GM10266 (cell line): ENCODE measurements around the gene PRRT3.

Source experiments
- DNase-seq: peaks from one replicate; pipeline ENCODE4 v3.0.0; 2012; ENCODE audit errors: extremely low spot score
- TF ChIP-seq, protein P1 (sequence below): IDR thresholded peaks from 2 replicates; pipeline ENCODE4 v1.5.1; 2012; ENCODE audit warnings: mild to moderate bottlenecking, low read depth; ENCODE audit not compliant: control insufficient read depth, insufficient read depth; ENCODE audit errors: missing control alignments

PRRT3 gene

DNA sequence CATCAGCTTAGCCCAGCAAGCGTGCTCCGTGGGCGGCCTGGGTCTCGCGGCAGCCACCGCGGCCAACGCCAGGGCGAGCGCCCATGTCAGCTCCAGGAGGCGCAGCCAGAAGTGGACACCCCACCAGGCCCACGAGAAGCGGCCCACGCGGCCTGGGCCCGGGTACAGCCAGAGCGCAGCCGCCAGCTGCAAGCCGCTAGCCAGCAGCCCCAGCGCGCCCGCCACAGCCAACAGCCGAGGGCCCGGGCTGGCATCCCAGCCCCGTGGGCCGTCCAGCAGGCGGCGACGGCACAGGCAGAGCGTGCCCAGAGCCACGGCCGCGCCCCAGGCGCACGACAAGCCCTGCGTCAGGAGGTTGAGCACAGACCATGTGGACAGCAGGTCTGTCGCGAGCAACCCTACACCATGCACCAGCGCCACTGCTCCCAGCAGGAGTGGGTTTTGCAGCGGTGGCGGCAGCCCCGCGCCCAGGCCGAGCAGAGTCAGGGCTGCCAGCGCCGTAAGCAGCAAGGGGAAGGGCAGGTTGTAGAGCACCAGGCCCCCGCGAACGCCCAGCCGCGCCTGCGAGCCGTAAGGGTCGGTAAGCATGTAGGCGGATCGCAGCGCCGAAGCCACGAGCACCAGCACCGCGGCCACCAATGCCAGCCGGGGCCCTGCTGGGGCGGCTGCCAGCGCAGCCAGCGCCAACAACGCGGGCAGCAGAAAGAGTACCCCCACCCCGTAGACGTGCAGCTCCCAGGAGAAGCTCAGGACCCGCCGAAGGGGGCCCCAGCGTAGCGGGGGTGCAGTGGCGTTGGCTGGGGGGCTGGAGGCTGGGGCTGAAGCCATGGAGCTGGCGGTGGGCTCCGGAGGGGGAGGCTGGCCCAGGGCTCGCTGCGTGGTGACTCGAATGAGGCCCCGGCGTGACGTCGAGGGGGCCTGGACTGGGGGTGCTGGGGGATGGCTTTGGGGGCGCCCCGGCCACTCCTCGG is 4.9 kb downstream of the PRRT3 start:
- no peak for DNase-seq
- TF ChIP-seq, protein P1, sequence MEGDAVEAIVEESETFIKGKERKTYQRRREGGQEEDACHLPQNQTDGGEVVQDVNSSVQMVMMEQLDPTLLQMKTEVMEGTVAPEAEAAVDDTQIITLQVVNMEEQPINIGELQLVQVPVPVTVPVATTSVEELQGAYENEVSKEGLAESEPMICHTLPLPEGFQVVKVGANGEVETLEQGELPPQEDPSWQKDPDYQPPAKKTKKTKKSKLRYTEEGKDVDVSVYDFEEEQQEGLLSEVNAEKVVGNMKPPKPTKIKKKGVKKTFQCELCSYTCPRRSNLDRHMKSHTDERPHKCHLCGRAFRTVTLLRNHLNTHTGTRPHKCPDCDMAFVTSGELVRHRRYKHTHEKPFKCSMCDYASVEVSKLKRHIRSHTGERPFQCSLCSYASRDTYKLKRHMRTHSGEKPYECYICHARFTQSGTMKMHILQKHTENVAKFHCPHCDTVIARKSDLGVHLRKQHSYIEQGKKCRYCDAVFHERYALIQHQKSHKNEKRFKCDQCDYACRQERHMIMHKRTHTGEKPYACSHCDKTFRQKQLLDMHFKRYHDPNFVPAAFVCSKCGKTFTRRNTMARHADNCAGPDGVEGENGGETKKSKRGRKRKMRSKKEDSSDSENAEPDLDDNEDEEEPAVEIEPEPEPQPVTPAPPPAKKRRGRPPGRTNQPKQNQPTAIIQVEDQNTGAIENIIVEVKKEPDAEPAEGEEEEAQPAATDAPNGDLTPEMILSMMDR: no peak

DNA sequence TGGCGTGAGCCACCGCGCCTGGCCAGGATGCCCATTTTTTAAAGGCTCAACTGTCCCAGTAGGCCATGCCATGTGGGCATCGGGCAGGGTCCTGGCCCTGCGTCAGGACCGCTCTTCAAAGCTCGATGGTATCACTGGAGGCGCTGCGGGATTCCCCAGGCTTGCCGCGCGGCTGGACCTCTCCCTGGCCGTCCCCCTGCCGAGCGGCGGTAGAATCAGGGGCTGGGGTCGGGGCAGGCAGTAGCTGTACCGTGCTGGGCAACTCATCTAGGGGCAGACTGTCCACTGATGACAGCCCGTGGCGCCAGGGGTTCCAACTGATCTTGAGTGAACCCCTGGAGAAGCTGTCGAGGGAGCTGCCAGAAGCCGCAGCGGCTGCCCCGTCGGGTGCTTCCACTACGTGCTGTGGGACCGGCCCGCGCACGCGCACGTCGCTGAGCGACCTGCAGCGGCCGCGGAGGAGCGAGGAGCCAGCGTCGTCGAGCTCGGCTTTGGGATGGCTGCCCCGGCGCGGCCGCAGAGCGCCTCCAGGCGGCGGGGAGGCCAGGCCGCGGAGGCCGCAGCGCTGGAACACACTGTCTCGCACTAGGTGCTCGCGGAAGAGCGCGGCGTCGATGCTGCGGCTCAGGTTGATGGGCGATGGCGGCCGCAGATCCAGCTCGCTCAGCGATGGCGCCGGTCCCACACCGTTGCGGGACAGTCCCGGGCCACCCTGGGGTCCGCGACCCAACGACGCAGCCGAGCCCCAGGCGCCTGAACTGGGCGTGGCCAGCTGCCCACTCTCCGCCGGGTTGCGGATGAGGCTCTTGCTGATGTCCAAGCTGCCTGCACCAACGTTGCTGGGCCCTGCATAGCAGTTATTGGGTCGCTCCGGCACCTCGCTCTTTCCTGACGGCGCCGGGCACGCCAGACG is 5.8 kb downstream of the PRRT3 start:
- TF ChIP-seq, protein P1: peak; percentile 31
- DNase-seq: no peak

DNA sequence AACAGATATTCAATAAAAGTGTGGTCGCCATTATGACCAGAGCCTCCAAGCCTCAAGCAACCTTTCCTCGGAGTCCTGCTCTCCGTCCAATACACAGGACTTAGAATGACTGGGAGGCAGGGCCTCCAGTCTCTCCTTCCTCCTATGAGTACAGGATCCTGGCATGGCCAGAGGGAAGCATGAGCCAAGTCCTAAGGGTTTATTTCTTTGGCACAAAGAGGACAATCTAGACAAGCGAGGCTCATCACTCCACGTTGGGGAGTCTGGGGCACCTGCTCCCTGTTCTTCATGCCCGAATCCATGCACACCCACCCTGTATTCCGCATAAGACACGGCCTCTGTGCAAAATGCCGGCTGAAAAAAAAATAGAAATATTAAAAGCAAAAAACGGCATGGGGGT is 6.8 kb downstream of the PRRT3 start:
- TF ChIP-seq, protein P1: no peak
- DNase-seq: no peak

DNA sequence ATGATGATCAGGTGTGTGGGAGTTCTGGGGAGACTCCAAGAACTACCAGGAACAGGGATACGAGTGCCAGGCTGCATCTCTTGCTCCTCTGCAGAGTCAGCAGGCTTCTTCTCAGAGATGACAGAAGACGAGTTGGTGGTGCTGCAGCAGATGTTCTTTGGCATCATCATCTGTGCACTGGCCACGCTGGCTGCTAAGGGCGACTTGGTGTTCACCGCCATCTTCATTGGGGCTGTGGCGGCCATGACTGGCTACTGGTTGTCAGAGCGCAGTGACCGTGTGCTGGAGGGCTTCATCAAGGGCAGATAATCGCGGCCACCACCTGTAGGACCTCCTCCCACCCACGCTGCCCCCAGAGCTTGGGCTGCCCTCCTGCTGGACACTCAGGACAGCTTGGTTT is 7.9 kb downstream of the PRRT3 start:
- no peak for DNase-seq

DNA sequence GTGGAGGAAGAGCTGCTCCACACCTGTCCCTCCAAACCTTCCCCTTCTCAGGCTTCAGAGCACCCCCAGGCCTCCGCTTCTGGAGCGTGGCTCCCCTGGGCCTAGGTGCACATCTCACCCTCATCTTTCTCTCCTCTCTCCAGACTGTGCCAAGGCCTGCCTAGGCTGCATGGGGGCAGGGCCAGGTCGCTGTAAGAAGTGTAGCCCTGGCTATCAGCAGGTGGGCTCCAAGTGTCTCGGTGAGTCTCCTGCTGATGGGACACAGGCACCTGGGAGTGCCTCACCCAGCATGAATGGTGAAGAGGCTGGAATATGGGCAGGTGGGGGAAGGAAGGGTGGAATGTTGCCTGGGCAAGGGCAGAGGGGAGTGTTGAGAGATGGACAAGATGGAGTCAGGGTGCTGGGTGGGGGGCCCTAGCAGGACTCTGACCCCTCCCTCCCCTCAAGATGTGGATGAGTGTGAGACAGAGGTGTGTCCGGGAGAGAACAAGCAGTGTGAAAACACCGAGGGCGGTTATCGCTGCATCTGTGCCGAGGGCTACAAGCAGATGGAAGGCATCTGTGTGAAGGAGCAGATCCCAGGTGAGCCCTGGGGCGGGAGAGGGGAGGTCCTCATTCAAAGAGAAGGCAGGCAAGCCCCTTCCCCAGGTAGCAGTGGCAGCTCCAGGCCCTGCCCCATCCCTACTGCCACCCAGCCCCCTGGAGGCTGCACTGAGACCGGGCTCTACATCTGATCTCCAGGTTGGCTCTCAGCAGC is 9.1 kb downstream of the PRRT3 start:
- no peak for DNase-seq
- TF ChIP-seq, protein P1: no peak

More for the DNA sequence above, 7.9 kb downstream of the PRRT3 start:
- TF ChIP-seq, protein P1: no peak

DNA sequence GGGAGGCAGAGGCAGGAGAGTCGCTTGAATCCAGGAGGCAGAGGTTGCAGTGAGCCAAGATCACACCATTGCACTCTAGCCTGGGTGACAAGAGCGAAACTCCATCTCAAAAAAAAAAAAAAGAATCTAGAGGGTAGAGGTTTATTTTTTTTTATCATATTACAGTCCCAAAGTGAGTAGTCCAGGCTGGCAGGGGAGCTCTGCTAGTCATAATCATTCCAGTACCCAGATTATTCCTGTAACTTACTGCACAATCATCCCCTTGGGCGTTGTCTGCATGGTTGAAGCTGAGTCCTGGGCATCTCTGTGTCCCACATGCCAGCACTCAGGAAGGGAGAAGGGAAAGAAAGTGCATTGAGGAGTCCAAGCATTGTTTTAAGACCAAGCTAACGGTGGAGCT is 10.0 kb downstream of the PRRT3 start:
- TF ChIP-seq, protein P1: no peak
- DNase-seq: no peak
